22Rv1 (cell line): ENCODE results near the gene TMPRSS7.

ENCODE experiments used
- ZFX ChIP-seq: fragments of 450-650 bp; IDR thresholded peaks from 2 replicates; pipeline ENCODE4 v1.6.1; 2017; ENCODE audit warnings: antibody characterized with exemption, borderline replicate concordance
- TF ChIP-seq, protein P1 (sequence below): fragments of 450-650 bp; IDR thresholded peaks from 2 replicates; pipeline ENCODE4 v1.5.1; 2017; ENCODE audit warnings: mild to moderate bottlenecking

- TF ChIP-seq, protein P1, sequence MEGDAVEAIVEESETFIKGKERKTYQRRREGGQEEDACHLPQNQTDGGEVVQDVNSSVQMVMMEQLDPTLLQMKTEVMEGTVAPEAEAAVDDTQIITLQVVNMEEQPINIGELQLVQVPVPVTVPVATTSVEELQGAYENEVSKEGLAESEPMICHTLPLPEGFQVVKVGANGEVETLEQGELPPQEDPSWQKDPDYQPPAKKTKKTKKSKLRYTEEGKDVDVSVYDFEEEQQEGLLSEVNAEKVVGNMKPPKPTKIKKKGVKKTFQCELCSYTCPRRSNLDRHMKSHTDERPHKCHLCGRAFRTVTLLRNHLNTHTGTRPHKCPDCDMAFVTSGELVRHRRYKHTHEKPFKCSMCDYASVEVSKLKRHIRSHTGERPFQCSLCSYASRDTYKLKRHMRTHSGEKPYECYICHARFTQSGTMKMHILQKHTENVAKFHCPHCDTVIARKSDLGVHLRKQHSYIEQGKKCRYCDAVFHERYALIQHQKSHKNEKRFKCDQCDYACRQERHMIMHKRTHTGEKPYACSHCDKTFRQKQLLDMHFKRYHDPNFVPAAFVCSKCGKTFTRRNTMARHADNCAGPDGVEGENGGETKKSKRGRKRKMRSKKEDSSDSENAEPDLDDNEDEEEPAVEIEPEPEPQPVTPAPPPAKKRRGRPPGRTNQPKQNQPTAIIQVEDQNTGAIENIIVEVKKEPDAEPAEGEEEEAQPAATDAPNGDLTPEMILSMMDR, result no peak
- TF ChIP-seq ZFX, result no peak
These were observed 26.9 kb upstream of the TMPRSS7 start for GRCh38 chr3:112007633-112008032.
